HCT116 (cell line): ENCODE data around the gene GPS2. TPM values are rescaled to one million over a fixed set of nuclear protein-coding genes. Genes with fewer than 3 reads are reported as not detected.
A peak's percentile ranks its signal among the peaks of the same experiment; 100 is the strongest.

Experiments used
- ATAC-seq: fragments of 200-7000 bp; cut with Tn5 transposase; 2 replicates; pipeline ENCODE4 v1.9.1; 2020; ENCODE audit warnings: mild to moderate bottlenecking, moderate library complexity
- BruUV-seq: library from RNA; stranded (reverse); fragments of 400-500 nt; replicated peaks from 2 replicates; lab custom pipeline; 2021; lab: Mats Ljungman, UMichigan
- CTCF ChIA-PET: fragments of 300-600 bp; sonication (Branson Sonifier 250); formaldehyde crosslinking; loops from one replicate; lab custom pipeline; 2021; ENCODE audit warnings: antibody characterized with exemption; lab: Charles Lee
- POLR2A ChIA-PET: fragments of 300-600, 350-600 bp; sonication (Branson Sonifier 250); formaldehyde crosslinking; loops from one replicate; lab custom pipeline; 2021; ENCODE audit warnings: antibody characterized with exemption; lab: Charles Lee
- RAD21 ChIA-PET, 2 experiments: fragments of 300-600 bp; sonication (Branson Sonifier 250); formaldehyde crosslinking; loops; one replicate each; lab custom pipeline; 2023; ENCODE audit warnings: low total read pairs in 2 of 2; ENCODE audit not compliant: uncharacterized antibody in 2 of 2, unreplicated experiment in 2 of 2, low non-redundant PET in 1 of 2; lab: Charles Lee
- DNase-seq: peaks from one replicate; pipeline ENCODE4 v3.0.0-alpha.2; 2010; ENCODE audit warnings: low read depth, low spot score
- H2AFZ ChIP-seq: fragments of 200-600 bp; shearing (Covaris generic), sonication (generic); 2 replicates; pipeline ENCODE4 v1.6.1; 2017; ENCODE audit warnings: low read depth, mixed run types, mixed read lengths, antibody characterized with exemption, low read length; ENCODE audit not compliant: poor library complexity, severe bottlenecking
- H3K27ac ChIP-seq: 2 replicates; pipeline ENCODE4 v1.5.1; 2012; ENCODE audit warnings: low read depth, low read length
- H3K27me3 ChIP-seq: fragments of 200-600 bp; sonication (generic); 2 replicates; pipeline ENCODE4 v1.6.1; 2016; ENCODE audit warnings: mixed run types, low read length, mixed read lengths; ENCODE audit not compliant: insufficient read depth
- H3K36me3 ChIP-seq, 2 experiments: fragments of 200-500 bp in 1 of 2; fragments of 200-600 bp in 1 of 2; sonication (Bioruptor generic) in 1 of 2; sonication (generic) in 1 of 2; 2 replicates each; pipeline versions ENCODE4 v1.5.1 to v1.6.1; 2014 to 2016; ENCODE audit warnings: low read length in 2 of 2, inconsistent platforms in 1 of 2, mixed read lengths in 1 of 2, mixed run types in 1 of 2; ENCODE audit not compliant: insufficient read depth in 2 of 2, control insufficient read depth in 1 of 2
- H3K4me1 ChIP-seq, 2 experiments: fragments of 200-600 bp in 1 of 2; sonication (generic) in 1 of 2; 2 replicates each; pipeline versions ENCODE4 v1.5.1 to v1.6.1; 2012 to 2017; ENCODE audit warnings: low read length in 2 of 2, inconsistent platforms in 1 of 2, mild to moderate bottlenecking in 1 of 2, mixed read lengths in 1 of 2, mixed run types in 1 of 2, moderate library complexity in 1 of 2; ENCODE audit not compliant: insufficient read depth in 2 of 2, control insufficient read depth in 1 of 2
- H3K4me2 ChIP-seq: fragments of 200-600 bp; sonication (generic); 2 replicates; pipeline ENCODE4 v1.6.1; 2017; ENCODE audit warnings: mixed run types, low read length, mixed read lengths
- H3K4me3 ChIP-seq, 2 experiments: fragments of 200-600 bp in 1 of 2; sonication (generic) in 1 of 2; replicated peaks in 1 of 2; 2 replicates each; pipeline ENCODE4 v1.5.1; 2011 to 2016; ENCODE audit warnings: low read length in 2 of 2, control low read depth in 1 of 2, low read depth in 1 of 2, mild to moderate bottlenecking in 1 of 2, mixed read lengths in 1 of 2, mixed run types in 1 of 2
- H3K79me2 ChIP-seq: fragments of 200-600 bp; sonication (generic); 2 replicates; pipeline ENCODE4 v1.6.1; 2017; ENCODE audit warnings: mild to moderate bottlenecking, mixed run types, low read length, moderate library complexity, mixed read lengths; ENCODE audit not compliant: insufficient read depth
- H3K9ac ChIP-seq: fragments of 200-600 bp; sonication (generic); 2 replicates; pipeline ENCODE4 v1.6.1; 2016; ENCODE audit warnings: low read length, mixed read lengths
- H3K9me2 ChIP-seq: fragments of 200-600 bp; sonication (generic), shearing (Covaris generic); 2 replicates; pipeline ENCODE4 v1.6.1; 2017; ENCODE audit warnings: mixed run types, mild to moderate bottlenecking, moderate library complexity; ENCODE audit not compliant: insufficient read depth
- H3K9me3 ChIP-seq, 2 experiments: fragments of 200-500 bp in 1 of 2; fragments of 200-600 bp in 1 of 2; sonication (Bioruptor generic) in 1 of 2; sonication (generic) in 1 of 2; 2 replicates each; pipeline ENCODE4 v1.6.1; 2014 to 2017; ENCODE audit warnings: low read length in 2 of 2, mixed read lengths in 2 of 2, inconsistent platforms in 1 of 2, low read depth in 1 of 2, mild to moderate bottlenecking in 1 of 2, mixed run types in 1 of 2, moderate library complexity in 1 of 2; ENCODE audit not compliant: control insufficient read depth in 1 of 2, insufficient read depth in 1 of 2
- H4K20me1 ChIP-seq: fragments of 200-600 bp; sonication (generic), shearing (Covaris generic); 2 replicates; pipeline ENCODE4 v1.6.1; 2017; ENCODE audit warnings: mixed run types, mild to moderate bottlenecking, moderate library complexity; ENCODE audit not compliant: insufficient read depth
- CBX3 ChIP-seq: IDR thresholded peaks from 2 replicates; pipeline ENCODE4 v1.6.1; 2012; ENCODE audit warnings: low read depth
- CEBPB ChIP-seq: IDR thresholded peaks from 2 replicates; pipeline ENCODE4 v1.6.1; 2012; ENCODE audit warnings: low read depth
- FOSL1 ChIP-seq: IDR thresholded peaks from 2 replicates; pipeline ENCODE4 v1.6.1; 2012; ENCODE audit warnings: low read depth
- JUND ChIP-seq: IDR thresholded peaks from 2 replicates; pipeline ENCODE4 v1.6.1; 2012
- RAD21 ChIP-seq: IDR thresholded peaks from 2 replicates; pipeline ENCODE4 v1.6.1; 2012; ENCODE audit warnings: low read depth, mild to moderate bottlenecking
- SRF ChIP-seq: IDR thresholded peaks from 2 replicates; pipeline ENCODE4 v1.6.1; 2012; ENCODE audit warnings: low read depth
- ZFX ChIP-seq: fragments of 450-650 bp; IDR thresholded peaks from 2 replicates; pipeline ENCODE4 v1.6.1; 2017
- intact Hi-C: fragments of 100-400 bp; cut with micrococcal nuclease; formaldehyde crosslinking; loops from 2 replicates; pipeline ENCODE4 v1.10.0; 2022
- total RNA-seq: library from RNA; stranded (reverse); gene quantifications from one replicate; pipeline ENCODE4 v1.2.1, GENCODE V29; 2021; ENCODE audit not compliant: unreplicated experiment
- TF ChIP-seq, protein P1 (sequence below): IDR thresholded peaks from 2 replicates; pipeline ENCODE4 v1.6.1; 2011; ENCODE audit warnings: mild to moderate bottlenecking, low read length, moderate library complexity; ENCODE audit not compliant: insufficient replicate concordance; ENCODE audit errors: extremely low read depth
- TF ChIP-seq, protein P2 (sequence below): IDR thresholded peaks from 2 replicates; pipeline ENCODE4 v1.6.1; 2012
- TF ChIP-seq, protein P3 (sequence below): IDR thresholded peaks from 2 replicates; pipeline ENCODE4 v1.6.1; 2012; ENCODE audit warnings: low read depth
- TF ChIP-seq, protein P4 (sequence below), 3 experiments: fragments of 200-600 bp in 1 of 3; sonication (generic) in 1 of 3; IDR thresholded peaks in 2 of 3; conservative IDR thresholded peaks in 1 of 3; 2 replicates each; pipeline ENCODE4 v1.5.1; 2012 to 2017; ENCODE audit warnings: low read depth in 2 of 3, low read length in 2 of 3, antibody characterized with exemption in 1 of 3, borderline replicate concordance in 1 of 3, control low read depth in 1 of 3, mild to moderate bottlenecking in 1 of 3, mixed read lengths in 1 of 3, mixed run types in 1 of 3, moderate library complexity in 1 of 3; ENCODE audit not compliant: insufficient read depth in 1 of 3

GPS2 gene
- total RNA-seq, 1 experiment from 2014 or later = 61.3 TPM

DNA sequence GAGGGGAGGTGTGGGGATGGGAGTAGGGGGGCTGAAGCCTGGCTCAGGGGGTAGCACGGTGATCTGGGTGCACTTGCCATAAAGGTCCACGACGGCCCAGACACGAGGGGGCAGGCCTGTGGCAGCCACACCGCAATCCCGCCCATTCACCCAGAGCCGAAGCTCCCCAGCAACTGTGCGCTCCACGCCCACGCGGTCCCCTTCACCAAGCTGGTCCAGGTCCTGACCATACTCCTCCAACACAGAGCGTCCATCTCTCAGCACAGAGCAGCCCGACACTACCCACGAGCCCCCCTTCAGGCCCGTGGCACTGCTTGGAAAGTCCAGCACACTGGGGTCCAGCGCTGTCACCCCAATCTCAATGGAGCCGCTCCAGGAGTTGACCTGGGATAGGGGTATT is 12.3 kb upstream of the GPS2 start:
- Histone ChIP-seq H4K20me1 (no peaks in the 10 kb centered on the region), H3K4me3 (no peak overlapping the region), H3K79me2 (peaks cover 20% of the 10 kb centered on the region; the same call in 1 of the 2 replicates), H3K4me1 (peaks cover 3 to 29% of the 10 kb centered on the region in 2 experiments; a peak in 3 of 4 replicates)
- intact Hi-C loops = no loop called here
- CTCF ChIA-PET = no interaction called here
- no TSS peak for BruUV-seq
- TF ChIP-seq CEBPB (no peak), SRF (no peak), JUND (no peak), RAD21 (no peak), CBX3 (no peak)
- TF ChIP-seq, protein P1, sequence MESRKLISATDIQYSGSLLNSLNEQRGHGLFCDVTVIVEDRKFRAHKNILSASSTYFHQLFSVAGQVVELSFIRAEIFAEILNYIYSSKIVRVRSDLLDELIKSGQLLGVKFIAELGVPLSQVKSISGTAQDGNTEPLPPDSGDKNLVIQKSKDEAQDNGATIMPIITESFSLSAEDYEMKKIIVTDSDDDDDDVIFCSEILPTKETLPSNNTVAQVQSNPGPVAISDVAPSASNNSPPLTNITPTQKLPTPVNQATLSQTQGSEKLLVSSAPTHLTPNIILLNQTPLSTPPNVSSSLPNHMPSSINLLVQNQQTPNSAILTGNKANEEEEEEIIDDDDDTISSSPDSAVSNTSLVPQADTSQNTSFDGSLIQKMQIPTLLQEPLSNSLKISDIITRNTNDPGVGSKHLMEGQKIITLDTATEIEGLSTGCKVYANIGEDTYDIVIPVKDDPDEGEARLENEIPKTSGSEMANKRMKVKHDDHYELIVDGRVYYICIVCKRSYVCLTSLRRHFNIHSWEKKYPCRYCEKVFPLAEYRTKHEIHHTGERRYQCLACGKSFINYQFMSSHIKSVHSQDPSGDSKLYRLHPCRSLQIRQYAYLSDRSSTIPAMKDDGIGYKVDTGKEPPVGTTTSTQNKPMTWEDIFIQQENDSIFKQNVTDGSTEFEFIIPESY = no peak
- TF ChIP-seq, all 23 proteins: peak for 0
- no peak for DNase-seq
- RAD21 ChIA-PET = no interaction called here
- H3K4me2 ChIP-seq = peak overlapping the region; percentile 77
- H3K36me3 ChIP-seq = peaks cover 13 to 27% of the 10 kb centered on the region in 2 experiments; a peak in 3 of 4 replicates
- no peaks in the 10 kb centered on the region for H3K9me3 ChIP-seq
- H2AFZ ChIP-seq = no peak overlapping the region
- POLR2A ChIA-PET = no interaction called here
- peak overlapping the region; percentile 93; the same call in 1 of the 2 replicates for H3K9ac ChIP-seq
- no peak for ATAC-seq
- no peak overlapping the region for H3K27ac ChIP-seq
- H3K27me3 ChIP-seq = no peaks in the 10 kb centered on the region
- no peaks in the 10 kb centered on the region for H3K9me2 ChIP-seq

DNA sequence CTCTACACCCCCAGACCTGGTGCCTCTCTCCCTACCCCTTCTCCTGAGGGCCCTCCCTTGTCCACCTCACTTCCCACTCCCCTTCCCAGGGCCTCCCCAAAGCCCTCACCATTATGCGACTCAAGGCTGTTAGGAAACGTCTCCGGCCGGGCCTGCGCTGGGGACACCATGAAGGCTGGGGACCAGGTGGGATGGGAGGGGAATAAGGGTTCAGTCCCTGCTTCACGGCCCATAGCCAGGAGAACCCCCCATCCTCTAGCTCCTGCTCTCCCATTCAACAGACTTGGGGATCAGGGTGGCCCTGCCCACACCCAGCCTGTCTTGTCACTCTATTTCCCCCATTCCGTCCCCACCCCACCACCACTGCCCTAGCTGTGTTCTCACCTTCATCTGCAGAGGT is 11.9 kb upstream of the GPS2 start:
- POLR2A ChIA-PET = no interaction called here
- Histone ChIP-seq H3K9me2 (no peaks in the 10 kb centered on the region), H3K9ac (no peak overlapping the region), H4K20me1 (no peaks in the 10 kb centered on the region), H3K79me2 (peaks cover 20% of the 10 kb centered on the region; the same call in 1 of the 2 replicates), H3K27ac (no peak overlapping the region), H3K27me3 (no peaks in the 10 kb centered on the region), H3K4me2 (no peak overlapping the region), H3K4me1 (peaks cover 3 to 29% of the 10 kb centered on the region in 2 experiments; a peak in 3 of 4 replicates), H3K9me3 (no peaks in the 10 kb centered on the region), H3K36me3 (peaks cover 17 to 31% of the 10 kb centered on the region in 2 experiments; a peak in 3 of 4 replicates), H2AFZ (no peak overlapping the region), H3K4me3 (no peak overlapping the region)
- intact Hi-C loops = no loop called here
- DNase-seq (no peak), ATAC-seq (no peak)
- no peak for TF ChIP-seq RAD21
- TF ChIP-seq, protein P2, sequence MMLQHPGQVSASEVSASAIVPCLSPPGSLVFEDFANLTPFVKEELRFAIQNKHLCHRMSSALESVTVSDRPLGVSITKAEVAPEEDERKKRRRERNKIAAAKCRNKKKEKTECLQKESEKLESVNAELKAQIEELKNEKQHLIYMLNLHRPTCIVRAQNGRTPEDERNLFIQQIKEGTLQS = no peak
- TF ChIP-seq, protein P3, sequence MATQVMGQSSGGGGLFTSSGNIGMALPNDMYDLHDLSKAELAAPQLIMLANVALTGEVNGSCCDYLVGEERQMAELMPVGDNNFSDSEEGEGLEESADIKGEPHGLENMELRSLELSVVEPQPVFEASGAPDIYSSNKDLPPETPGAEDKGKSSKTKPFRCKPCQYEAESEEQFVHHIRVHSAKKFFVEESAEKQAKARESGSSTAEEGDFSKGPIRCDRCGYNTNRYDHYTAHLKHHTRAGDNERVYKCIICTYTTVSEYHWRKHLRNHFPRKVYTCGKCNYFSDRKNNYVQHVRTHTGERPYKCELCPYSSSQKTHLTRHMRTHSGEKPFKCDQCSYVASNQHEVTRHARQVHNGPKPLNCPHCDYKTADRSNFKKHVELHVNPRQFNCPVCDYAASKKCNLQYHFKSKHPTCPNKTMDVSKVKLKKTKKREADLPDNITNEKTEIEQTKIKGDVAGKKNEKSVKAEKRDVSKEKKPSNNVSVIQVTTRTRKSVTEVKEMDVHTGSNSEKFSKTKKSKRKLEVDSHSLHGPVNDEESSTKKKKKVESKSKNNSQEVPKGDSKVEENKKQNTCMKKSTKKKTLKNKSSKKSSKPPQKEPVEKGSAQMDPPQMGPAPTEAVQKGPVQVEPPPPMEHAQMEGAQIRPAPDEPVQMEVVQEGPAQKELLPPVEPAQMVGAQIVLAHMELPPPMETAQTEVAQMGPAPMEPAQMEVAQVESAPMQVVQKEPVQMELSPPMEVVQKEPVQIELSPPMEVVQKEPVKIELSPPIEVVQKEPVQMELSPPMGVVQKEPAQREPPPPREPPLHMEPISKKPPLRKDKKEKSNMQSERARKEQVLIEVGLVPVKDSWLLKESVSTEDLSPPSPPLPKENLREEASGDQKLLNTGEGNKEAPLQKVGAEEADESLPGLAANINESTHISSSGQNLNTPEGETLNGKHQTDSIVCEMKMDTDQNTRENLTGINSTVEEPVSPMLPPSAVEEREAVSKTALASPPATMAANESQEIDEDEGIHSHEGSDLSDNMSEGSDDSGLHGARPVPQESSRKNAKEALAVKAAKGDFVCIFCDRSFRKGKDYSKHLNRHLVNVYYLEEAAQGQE = no peak
- TF ChIP-seq, protein P4, sequence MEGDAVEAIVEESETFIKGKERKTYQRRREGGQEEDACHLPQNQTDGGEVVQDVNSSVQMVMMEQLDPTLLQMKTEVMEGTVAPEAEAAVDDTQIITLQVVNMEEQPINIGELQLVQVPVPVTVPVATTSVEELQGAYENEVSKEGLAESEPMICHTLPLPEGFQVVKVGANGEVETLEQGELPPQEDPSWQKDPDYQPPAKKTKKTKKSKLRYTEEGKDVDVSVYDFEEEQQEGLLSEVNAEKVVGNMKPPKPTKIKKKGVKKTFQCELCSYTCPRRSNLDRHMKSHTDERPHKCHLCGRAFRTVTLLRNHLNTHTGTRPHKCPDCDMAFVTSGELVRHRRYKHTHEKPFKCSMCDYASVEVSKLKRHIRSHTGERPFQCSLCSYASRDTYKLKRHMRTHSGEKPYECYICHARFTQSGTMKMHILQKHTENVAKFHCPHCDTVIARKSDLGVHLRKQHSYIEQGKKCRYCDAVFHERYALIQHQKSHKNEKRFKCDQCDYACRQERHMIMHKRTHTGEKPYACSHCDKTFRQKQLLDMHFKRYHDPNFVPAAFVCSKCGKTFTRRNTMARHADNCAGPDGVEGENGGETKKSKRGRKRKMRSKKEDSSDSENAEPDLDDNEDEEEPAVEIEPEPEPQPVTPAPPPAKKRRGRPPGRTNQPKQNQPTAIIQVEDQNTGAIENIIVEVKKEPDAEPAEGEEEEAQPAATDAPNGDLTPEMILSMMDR (IDR thresholded peaks at IDR 0.05 in 2 of 3, conservative IDR thresholded peaks at IDR 0.05 in 1 of 3; ENCODE audit: borderline replicate concordance in 1 of 3, insufficient read depth in 1 of 3, low read depth in 2 of 3, low read length in 2 of 3) = no peak
- TF ChIP-seq FOSL1 = no peak
- no peak for TF ChIP-seq ZFX
- no peak for TF ChIP-seq SRF
- no TSS peak for BruUV-seq
- CTCF ChIA-PET = no interaction called here
- RAD21 ChIA-PET = no interaction called here
